Right lobe of liver (tissue), 4 donors: ENCODE data around the gene ANAPC13.
A peak's percentile ranks its signal among the peaks of the same experiment; 100 is the strongest.

Experiments
- POLR2A ChIP-seq: fragments of 450-650 bp; IDR thresholded peaks from one replicate; pipeline ENCODE4 v1.6.1; 2017; ENCODE audit warnings: antibody characterized with exemption, mild to moderate bottlenecking
- TF ChIP-seq, protein P1 (sequence below), 4 donors: fragments of 200-600 bp in 3 of 4; fragments of 450-650 bp in 1 of 4; IDR thresholded peaks; one replicate each; pipeline versions ENCODE4 v1.5.1 to v1.8.0; 2016 to 2022; ENCODE audit warnings: antibody characterized with exemption in 4 of 4, mild to moderate bottlenecking in 2 of 4
- donor health status: DM: no; HTN: no; CAD: no.
- donor health status: DM: no; HTN: no; CAD: no.
- donor health status: DM: no; HTN: yes; CAD: no.

DNA sequence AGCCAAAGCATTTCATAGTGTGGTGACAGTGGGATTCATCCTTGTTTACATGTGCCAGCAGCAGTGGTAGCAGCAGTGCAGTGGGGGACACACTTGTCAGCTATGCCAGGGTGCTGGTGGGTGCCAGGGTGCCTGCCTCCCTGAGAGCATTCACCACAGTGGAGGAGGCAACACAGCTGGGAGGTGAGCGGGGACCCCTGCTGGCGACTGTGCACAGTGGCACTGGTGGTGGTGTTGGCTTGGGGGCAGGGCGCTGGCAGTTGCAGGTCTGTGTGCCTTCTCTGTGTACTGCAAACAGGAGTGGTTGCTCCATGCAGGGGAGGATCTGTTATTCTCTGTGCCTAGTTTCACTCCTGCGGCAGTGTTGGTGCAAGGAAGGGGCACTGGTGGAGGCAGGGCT lies 41.3 kb upstream of the ANAPC13 start:
- TF ChIP-seq, protein P1, sequence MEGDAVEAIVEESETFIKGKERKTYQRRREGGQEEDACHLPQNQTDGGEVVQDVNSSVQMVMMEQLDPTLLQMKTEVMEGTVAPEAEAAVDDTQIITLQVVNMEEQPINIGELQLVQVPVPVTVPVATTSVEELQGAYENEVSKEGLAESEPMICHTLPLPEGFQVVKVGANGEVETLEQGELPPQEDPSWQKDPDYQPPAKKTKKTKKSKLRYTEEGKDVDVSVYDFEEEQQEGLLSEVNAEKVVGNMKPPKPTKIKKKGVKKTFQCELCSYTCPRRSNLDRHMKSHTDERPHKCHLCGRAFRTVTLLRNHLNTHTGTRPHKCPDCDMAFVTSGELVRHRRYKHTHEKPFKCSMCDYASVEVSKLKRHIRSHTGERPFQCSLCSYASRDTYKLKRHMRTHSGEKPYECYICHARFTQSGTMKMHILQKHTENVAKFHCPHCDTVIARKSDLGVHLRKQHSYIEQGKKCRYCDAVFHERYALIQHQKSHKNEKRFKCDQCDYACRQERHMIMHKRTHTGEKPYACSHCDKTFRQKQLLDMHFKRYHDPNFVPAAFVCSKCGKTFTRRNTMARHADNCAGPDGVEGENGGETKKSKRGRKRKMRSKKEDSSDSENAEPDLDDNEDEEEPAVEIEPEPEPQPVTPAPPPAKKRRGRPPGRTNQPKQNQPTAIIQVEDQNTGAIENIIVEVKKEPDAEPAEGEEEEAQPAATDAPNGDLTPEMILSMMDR (IDR thresholded peaks at IDR 0.05), result peak in 1 of 4 donors; percentile 7
- TF ChIP-seq POLR2A, result no peak
